Measurements from ENCODE around the gene CTNNA3.
"Not testable (repeated sequence)": the region's sequence is repeated elsewhere in the genome, so short reads cannot be mapped to it uniquely, and the experiment has no call there.

Gene CTNNA3

GRCh38 chr10:67492317-67493019 lies 203.5 kb downstream of the CTNNA3 start:
- DNase-seq: no peak

GRCh38 chr10:67487906-67488619 lies 207.9 kb downstream of the CTNNA3 start:
- no peak for DNase-seq

- DNase-seq: no peak
These were observed 208.8 kb downstream of the CTNNA3 start for GRCh38 chr10:67487199-67487598.

GRCh38 chr10:67477868-67478267 lies 218.1 kb downstream of the CTNNA3 start:
- DNase-seq: no peak

- DNase-seq: no peak
These were observed 219.8 kb downstream of the CTNNA3 start for GRCh38 chr10:67476201-67476600.

GRCh38 chr10:67473850-67474633 lies 222.0 kb downstream of the CTNNA3 start:
- DNase-seq: no peak

- no peak for DNase-seq
These were observed 225.0 kb downstream of the CTNNA3 start for GRCh38 chr10:67471022-67471421.

- DNase-seq: no peak
These were observed 231.7 kb downstream of the CTNNA3 start for GRCh38 chr10:67464278-67464677.

- DNase-seq: no peak
These were observed 243.1 kb downstream of the CTNNA3 start for GRCh38 chr10:67452892-67453291.

GRCh38 chr10:67438605-67439304 lies 257.2 kb downstream of the CTNNA3 start:
- DNase-seq: no peak

- no peak for DNase-seq
These were observed 262.7 kb downstream of the CTNNA3 start for GRCh38 chr10:67433276-67433675.

- DNase-seq: no peak
These were observed 293.4 kb downstream of the CTNNA3 start for GRCh38 chr10:67402620-67403019.

GRCh38 chr10:67401711-67402110 lies 294.3 kb downstream of the CTNNA3 start:
- DNase-seq: no peak

GRCh38 chr10:67386841-67387533 lies 309.0 kb downstream of the CTNNA3 start:
- not testable (repeated sequence) for DNase-seq

GRCh38 chr10:67386260-67386659 lies 309.7 kb downstream of the CTNNA3 start:
- DNase-seq: no peak

GRCh38 chr10:67385566-67385965 lies 310.4 kb downstream of the CTNNA3 start:
- DNase-seq: peak; percentile 28

GRCh38 chr10:67385089-67385488 lies 310.9 kb downstream of the CTNNA3 start:
- DNase-seq: no peak

GRCh38 chr10:67331121-67331910 lies 364.7 kb downstream of the CTNNA3 start:
- DNase-seq: no peak

- no peak for DNase-seq
These were observed 368.1 kb downstream of the CTNNA3 start for GRCh38 chr10:67327626-67328535.

- DNase-seq: no peak
These were observed 376.0 kb downstream of the CTNNA3 start for GRCh38 chr10:67319976-67320375.
